Natural killer cell treated with Interleukin-12 subunit alpha and Interleukin-12 subunit beta and Interleukin-15 and Interleukin-18, amount 100 ng/mL, for 72 hours (primary cell): ENCODE measurements around the gene CLDND1. TPM values are rescaled to one million over a fixed set of nuclear protein-coding genes. Genes with fewer than 3 reads are reported as not detected.

Experiments used
- ATAC-seq, 2 donors: fragments of 150-1000 bp; cut with Tn5 transposase in 1 of 2; sonication (Bioruptor Pico), chemical (Tn5 transposase) in 1 of 2; 2 replicates each; pipeline ENCODE4 v1.10.0; 2021
- DNase-seq: peaks from one replicate; pipeline ENCODE4 v3.0.0; 2022; ENCODE audit warnings: low spot score
- H3K27ac Mint-ChIP-seq, 2 donors: 1 replicate in 1 of 2; 2 replicates in 1 of 2; pipeline ENCODE4 v1.8.0; 2022; ENCODE audit warnings: mixed read lengths in 2 of 2, mild to moderate bottlenecking in 1 of 2, moderate library complexity in 1 of 2
- H3K27me3 Mint-ChIP-seq, 2 donors: 1 replicate in 1 of 2; 2 replicates in 1 of 2; pipeline ENCODE4 v1.8.0; 2022; ENCODE audit warnings: mixed read lengths in 2 of 2
- H3K36me3 Mint-ChIP-seq: one replicate; pipeline ENCODE4 v1.8.0; 2022; ENCODE audit warnings: mixed read lengths
- H3K4me1 Mint-ChIP-seq, 2 donors: 1 replicate in 1 of 2; 2 replicates in 1 of 2; pipeline ENCODE4 v1.8.0; 2022; ENCODE audit warnings: low read depth in 2 of 2, mixed read lengths in 2 of 2, mild to moderate bottlenecking in 1 of 2
- H3K4me3 Mint-ChIP-seq: one replicate; pipeline ENCODE4 v1.8.0; 2022; ENCODE audit warnings: mixed read lengths
- H3K9me3 Mint-ChIP-seq: 2 replicates; pipeline ENCODE4 v1.8.0; 2022; ENCODE audit warnings: mixed read lengths
- total RNA-seq, 2 donors: library from RNA; stranded (reverse); gene quantifications; one replicate each; pipeline ENCODE4 v1.2.3, GENCODE V29; 2022

CLDND1 gene
- total RNA-seq, 2 donors from 2014 or later, result 352 to 548 TPM

DNA sequence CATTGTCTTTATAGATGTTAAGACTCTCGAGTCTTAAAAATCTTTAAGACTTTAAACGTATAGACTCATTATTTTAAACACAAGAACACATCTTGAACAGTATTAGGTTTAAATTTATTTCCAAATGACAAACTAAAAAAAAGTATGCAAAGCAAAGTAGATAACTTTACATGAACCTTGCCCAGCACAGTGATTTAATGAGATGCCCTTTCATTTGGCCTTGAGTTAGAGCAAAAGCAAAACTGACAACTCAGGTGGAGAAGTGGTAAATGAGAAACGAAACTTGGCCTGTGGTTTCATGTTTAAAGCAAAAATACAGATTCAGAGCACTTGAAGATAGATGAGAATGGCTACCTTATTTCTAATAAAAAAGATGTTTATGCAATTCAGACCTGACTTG is 17.6 kb upstream of the CLDND1 start:
- peak; percentile 63 to 78 for ATAC-seq
- no peak for DNase-seq
- no peaks in the 10 kb centered on the region for H3K27me3 Mint-ChIP-seq
- peak overlapping the region; percentile 79 for H3K4me3 Mint-ChIP-seq
- H3K9me3 Mint-ChIP-seq, result no peaks in the 10 kb centered on the region
- peak overlapping the region in 1 of 2 donors; percentile 74 for H3K27ac Mint-ChIP-seq
- no peaks in the 10 kb centered on the region for H3K36me3 Mint-ChIP-seq
- H3K4me1 Mint-ChIP-seq, result peaks cover 18 to 62% of the 10 kb centered on the region in 2 donors

DNA sequence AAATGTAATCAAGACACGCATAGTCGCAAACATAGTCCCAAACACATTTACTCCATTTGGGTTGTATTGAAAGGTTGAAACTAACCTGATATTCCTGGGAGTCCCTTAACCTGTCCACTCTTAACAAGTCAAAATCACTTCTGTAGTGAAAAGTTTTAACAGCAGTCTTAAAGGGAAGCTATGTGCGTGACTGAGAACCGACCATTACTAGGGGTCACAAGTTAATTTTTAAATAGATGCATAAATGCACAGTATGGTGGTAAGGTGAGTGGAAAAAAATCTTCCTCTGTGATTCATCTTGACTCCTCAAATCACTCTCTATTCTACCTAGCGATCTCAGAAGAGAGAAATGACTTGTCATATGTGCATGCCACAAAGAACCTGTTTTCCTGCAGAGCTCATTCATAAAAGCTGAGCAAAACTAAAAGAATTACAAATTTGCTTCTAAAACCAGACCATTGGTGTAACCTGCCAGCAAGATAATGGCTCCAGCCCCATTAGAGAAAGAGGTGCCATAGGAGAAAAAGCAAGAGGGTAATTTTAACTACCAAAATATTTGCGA is 13.8 kb upstream of the CLDND1 start:
- no peaks in the 10 kb centered on the region for H3K9me3 Mint-ChIP-seq
- ATAC-seq (peak; percentile 70 to 87), DNase-seq (no peak)
- peak overlapping the region; percentile 62 for H3K4me3 Mint-ChIP-seq
- no peaks in the 10 kb centered on the region for H3K36me3 Mint-ChIP-seq
- H3K27ac Mint-ChIP-seq, result peak overlapping the region; percentile 17 to 78
- no peaks in the 10 kb centered on the region for H3K27me3 Mint-ChIP-seq
- H3K4me1 Mint-ChIP-seq, result peaks cover 10 to 52% of the 10 kb centered on the region in 2 donors

DNA sequence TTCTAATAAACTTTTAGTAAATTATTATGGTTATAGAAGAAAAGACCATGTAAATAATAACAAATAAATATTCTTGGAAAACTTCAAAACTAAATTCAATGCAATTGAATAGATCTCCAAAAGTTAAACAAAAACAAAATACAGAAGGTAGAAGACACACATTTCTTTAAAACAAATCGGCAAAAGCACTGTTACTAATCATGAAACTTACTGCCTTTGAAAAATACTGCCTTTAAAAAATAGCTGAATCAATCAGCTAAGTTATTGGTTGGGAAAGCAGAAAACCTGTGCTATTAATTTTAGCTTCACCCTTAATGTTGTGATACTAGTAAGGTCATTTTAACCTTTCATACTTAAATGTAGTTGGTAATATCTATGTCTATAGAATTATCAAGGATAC is 12.0 kb upstream of the CLDND1 start:
- H3K9me3 Mint-ChIP-seq, result no peaks in the 10 kb centered on the region
- H3K27me3 Mint-ChIP-seq, result no peaks in the 10 kb centered on the region
- no peak overlapping the region for H3K27ac Mint-ChIP-seq
- DNase-seq (no peak), ATAC-seq (no peak)
- peaks cover 8 to 50% of the 10 kb centered on the region in 2 donors for H3K4me1 Mint-ChIP-seq
- peaks cover 6% of the 10 kb centered on the region for H3K36me3 Mint-ChIP-seq
- no peak overlapping the region for H3K4me3 Mint-ChIP-seq

DNA sequence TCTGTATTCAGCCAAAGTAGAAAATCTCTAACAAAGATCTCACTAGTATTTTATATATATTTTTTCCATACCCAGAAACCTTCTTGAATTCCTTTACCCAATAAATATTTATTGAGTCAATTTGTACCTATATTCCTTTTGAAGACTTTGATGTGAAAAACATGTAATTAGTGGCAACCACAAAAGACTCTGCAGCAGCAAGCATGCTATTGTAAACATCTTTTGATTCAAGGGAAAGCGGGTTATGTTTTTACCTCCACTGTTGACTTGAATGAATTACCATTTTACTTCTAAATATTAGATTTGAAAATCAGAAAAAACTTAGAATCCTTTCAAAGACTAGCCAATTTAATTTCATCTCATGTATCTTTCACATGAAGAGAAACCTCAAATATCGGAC is 11.5 kb upstream of the CLDND1 start:
- Mint-ChIP-seq H3K36me3 (peaks cover 6% of the 10 kb centered on the region), H3K27ac (peak overlapping the region in 1 of 2 donors; percentile 67), H3K4me3 (peak overlapping the region; percentile 55), H3K4me1 (peaks cover 7 to 48% of the 10 kb centered on the region in 2 donors), H3K9me3 (no peaks in the 10 kb centered on the region), H3K27me3 (no peaks in the 10 kb centered on the region)
- DNase-seq, result no peak
- no peak for ATAC-seq

DNA sequence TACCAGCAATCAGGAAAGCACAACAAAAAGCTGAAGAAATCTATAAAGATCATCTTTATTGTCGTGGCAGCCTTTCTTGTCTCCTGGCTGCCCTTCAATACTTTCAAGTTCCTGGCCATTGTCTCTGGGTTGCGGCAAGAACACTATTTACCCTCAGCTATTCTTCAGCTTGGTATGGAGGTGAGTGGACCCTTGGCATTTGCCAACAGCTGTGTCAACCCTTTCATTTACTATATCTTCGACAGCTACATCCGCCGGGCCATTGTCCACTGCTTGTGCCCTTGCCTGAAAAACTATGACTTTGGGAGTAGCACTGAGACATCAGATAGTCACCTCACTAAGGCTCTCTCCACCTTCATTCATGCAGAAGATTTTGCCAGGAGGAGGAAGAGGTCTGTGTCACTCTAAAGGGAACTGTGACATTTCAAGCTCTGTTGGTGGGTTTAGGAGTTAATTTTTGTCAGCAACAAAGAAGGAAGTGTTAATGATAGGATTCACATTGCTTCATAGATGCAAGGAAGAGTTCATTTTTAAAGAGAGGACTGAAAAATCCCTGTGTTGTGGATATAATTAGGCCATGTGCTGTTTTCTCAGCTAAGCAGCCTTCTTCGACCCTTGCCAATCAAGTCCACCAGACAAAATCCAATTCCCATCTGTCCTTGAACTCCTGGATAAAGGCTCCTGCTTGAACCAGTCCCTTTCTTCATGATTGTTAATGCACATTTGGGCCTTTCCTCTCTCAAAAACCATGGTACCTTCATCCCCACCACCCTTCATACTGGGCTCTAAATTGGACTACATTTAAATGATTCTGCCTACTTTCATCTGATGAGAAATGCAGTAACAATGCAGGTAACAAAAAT is 10.2 kb upstream of the CLDND1 start:
- H3K27me3 Mint-ChIP-seq, result no peaks in the 10 kb centered on the region
- H3K27ac Mint-ChIP-seq, result peak overlapping the region; percentile 35 to 67
- H3K36me3 Mint-ChIP-seq, result peaks cover 6% of the 10 kb centered on the region
- DNase-seq (no peak), ATAC-seq (no peak)
- H3K4me1 Mint-ChIP-seq, result peaks cover 2 to 37% of the 10 kb centered on the region in 2 donors
- no peaks in the 10 kb centered on the region for H3K9me3 Mint-ChIP-seq
- peak overlapping the region; percentile 55 for H3K4me3 Mint-ChIP-seq

DNA sequence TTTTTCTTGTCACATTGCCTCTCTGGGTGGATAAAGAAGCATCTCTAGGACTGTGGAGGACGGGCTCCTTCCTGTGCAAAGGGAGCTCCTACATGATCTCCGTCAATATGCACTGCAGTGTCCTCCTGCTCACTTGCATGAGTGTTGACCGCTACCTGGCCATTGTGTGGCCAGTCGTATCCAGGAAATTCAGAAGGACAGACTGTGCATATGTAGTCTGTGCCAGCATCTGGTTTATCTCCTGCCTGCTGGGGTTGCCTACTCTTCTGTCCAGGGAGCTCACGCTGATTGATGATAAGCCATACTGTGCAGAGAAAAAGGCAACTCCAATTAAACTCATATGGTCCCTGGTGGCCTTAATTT is 9.6 kb upstream of the CLDND1 start:
- no peaks in the 10 kb centered on the region for H3K9me3 Mint-ChIP-seq
- H3K4me3 Mint-ChIP-seq, result peak overlapping the region; percentile 55
- peaks cover 6% of the 10 kb centered on the region for H3K36me3 Mint-ChIP-seq
- no peaks in the 10 kb centered on the region for H3K27me3 Mint-ChIP-seq
- ATAC-seq, result peak in 1 of 2 donors; percentile 50
- no peak for DNase-seq
- peaks cover 2 to 36% of the 10 kb centered on the region in 2 donors for H3K4me1 Mint-ChIP-seq
- peak overlapping the region in 1 of 2 donors; percentile 67 for H3K27ac Mint-ChIP-seq

DNA sequence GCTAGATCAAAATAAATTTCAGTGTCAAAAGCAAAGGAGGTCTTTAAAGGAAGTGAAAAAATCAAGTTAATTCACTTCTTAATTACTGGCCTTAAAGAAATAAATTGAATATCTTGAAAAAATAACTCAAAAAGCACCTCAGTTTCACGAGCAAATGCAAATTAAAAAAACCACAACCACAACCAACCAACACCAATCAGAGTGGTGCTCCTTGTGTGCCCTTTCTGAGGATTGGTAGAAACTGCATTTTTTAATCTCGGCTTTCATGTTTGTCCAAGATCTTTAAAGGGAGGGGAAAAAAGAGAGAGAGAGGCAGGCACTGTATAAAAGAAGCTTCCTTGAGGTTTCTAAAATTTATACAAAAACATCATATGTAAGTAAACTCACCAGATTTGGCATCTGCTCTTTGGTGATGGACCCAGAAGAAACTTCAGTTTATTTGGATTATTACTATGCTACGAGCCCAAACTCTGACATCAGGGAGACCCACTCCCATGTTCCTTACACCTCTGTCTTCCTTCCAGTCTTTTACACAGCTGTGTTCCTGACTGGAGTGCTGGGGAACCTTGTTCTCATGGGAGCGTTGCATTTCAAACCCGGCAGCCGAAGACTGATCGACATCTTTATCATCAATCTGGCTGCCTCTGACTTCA is 9.0 kb upstream of the CLDND1 start, which contains the start of gene GPR15:
GPR15 (plus strand) TSS at position 357 of the 653 bp plus-strand sequence; CDS start at position 413, 56 bp downstream.
- no peaks in the 10 kb centered on the region for H3K27me3 Mint-ChIP-seq

DNA sequence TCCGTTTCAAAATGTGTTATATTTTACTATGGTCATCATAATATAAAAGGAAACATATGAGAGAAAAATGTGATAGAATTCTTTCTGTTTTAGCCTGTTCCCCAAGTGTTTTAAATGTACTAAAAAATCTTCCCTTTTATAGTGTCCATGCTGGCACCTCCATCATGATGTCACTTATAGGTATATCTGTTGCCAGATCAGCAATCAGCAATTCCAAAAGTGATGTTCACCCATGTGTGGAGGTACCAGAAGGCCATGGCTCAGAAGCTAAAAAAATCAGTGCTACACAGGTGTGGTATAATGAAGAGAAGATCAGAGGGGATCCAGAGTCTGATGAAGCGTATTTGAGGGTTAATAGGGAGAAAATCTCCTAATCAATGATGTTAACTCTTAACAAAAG is 8.0 kb upstream of the CLDND1 start:
- no peaks in the 10 kb centered on the region for H3K27me3 Mint-ChIP-seq
- peaks cover 5 to 28% of the 10 kb centered on the region in 2 donors for H3K4me1 Mint-ChIP-seq
- no peaks in the 10 kb centered on the region for H3K9me3 Mint-ChIP-seq
- peak overlapping the region in 1 of 2 donors; percentile 44 for H3K27ac Mint-ChIP-seq
- H3K4me3 Mint-ChIP-seq, result peak overlapping the region; percentile 55
- ATAC-seq (no peak), DNase-seq (no peak)
- H3K36me3 Mint-ChIP-seq, result peaks cover 6% of the 10 kb centered on the region

More for the DNA sequence above, 9.0 kb upstream of the CLDND1 start, which contains the start of gene GPR15:
- Mint-ChIP-seq H3K4me3 (peak within 1 kb of the TSS; percentile 55), H3K4me1 (peaks cover 2 to 31% of the 10 kb centered on the region in 2 donors), H3K27ac (peak within 1 kb of the TSS; percentile 39 to 67), H3K36me3 (peaks cover 6% of the 10 kb centered on the region), H3K9me3 (no peaks in the 10 kb centered on the region)
- ATAC-seq (no peak), DNase-seq (no peak)

DNA sequence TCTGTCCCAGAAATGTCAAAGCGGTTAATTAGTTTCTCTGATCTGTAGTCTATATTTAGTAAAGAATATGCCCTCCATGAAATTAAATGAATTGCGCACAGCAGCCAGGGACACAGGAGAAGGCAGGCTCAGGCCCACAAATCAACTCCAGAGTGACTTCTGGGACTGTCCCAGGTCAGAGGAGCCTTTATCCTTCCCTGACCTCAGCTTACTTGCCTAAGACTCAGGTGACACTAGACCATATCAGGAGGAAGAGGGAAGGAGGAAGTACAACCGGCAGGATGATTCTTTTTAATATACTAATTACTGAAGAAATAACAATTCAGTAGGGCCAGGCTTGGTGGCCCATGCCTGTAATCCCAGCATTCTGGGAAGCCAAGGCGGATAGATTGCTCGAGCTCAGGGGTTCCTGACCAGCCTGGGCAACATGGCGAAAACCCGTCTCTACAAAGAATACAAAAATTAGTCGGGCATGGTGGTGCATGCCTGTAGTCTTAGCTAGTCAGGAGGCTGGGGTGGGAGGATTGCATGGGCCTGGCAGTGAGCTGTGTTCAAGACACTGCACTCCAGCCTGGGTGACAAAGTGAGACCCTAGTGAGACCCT is 7.3 kb upstream of the CLDND1 start:
- peaks cover 8 to 36% of the 10 kb centered on the region in 2 donors for H3K4me1 Mint-ChIP-seq
- ATAC-seq (no peak), DNase-seq (no peak)
- H3K27ac Mint-ChIP-seq, result peak overlapping the region; percentile 15 to 44
- H3K27me3 Mint-ChIP-seq, result no peaks in the 10 kb centered on the region
- H3K36me3 Mint-ChIP-seq, result peaks cover 6% of the 10 kb centered on the region
- no peaks in the 10 kb centered on the region for H3K9me3 Mint-ChIP-seq
- peak overlapping the region; percentile 55 for H3K4me3 Mint-ChIP-seq

DNA sequence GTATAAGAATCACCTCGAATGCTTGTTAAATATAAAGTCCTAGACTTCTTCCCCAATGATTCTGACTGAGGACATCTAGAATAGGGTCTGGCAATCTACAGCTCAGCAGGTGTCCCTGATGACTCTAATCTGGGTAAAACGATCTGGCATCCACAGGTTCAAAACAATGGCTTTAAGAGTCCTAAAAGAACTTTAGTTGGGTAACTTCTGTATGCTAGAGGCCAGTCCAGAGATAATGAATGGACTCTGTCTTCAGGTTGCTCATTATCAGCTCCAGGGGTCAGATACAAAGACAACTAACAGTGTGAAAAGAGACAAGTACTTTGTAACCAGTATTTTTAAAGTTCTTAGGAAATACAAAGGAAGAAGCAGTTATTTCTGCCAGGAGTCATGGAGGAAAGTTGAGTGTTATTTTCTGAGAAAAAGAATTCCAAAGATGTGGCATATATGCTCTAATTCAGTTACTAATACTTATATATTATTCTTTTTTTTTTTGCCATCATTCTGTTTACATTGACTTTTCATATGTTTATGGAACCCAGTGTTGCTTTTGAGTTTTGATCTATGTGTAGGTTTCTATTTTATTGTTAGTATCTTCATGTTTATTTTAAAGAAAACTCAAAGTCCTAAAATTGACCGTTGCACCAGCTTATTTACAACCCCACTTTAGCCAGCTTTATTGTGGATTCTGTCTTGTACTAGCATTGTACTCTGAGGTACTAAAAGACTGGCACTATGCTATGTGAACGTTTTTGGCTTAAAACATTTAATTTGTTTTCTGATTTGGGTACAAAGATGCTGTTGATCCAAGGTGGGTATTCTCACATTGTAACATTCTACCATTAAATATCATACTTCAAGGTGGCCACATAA is 6.0 kb upstream of the CLDND1 start:
- peaks cover 6% of the 10 kb centered on the region for H3K36me3 Mint-ChIP-seq
- DNase-seq (no peak), ATAC-seq (no peak)
- H3K27me3 Mint-ChIP-seq, result no peaks in the 10 kb centered on the region
- peaks cover 15 to 44% of the 10 kb centered on the region in 2 donors for H3K4me1 Mint-ChIP-seq
- peak overlapping the region in 1 of 2 donors; percentile 32 for H3K27ac Mint-ChIP-seq
- peak overlapping the region; percentile 35 for H3K4me3 Mint-ChIP-seq
- no peaks in the 10 kb centered on the region for H3K9me3 Mint-ChIP-seq

DNA sequence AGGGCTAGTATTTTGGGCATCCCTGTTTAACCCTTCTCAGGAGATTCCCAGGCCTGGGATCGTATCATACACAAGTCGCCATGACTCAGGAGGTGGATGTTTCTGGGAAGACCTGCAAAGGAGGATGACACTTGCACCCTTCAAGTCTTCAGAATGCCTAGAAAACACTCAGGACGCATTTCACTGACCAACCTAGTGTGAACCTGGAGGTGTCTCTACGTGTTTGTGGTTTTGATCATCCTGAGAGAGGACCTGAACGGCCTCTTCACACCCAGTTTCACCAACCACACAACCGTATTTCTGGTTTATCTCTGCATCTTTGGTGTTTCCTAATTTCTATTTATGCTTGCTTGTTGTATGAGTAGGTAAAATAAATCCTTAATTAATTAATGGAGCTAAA is 2.8 kb upstream of the CLDND1 start:
- peak overlapping the region; percentile 80 to 81 for H3K27ac Mint-ChIP-seq
- ATAC-seq (no peak), DNase-seq (no peak)
- peaks cover 19% of the 10 kb centered on the region for H3K36me3 Mint-ChIP-seq
- H3K4me1 Mint-ChIP-seq, result peaks cover 33 to 44% of the 10 kb centered on the region in 2 donors
- H3K9me3 Mint-ChIP-seq, result no peaks in the 10 kb centered on the region
- peak overlapping the region; percentile 76 for H3K4me3 Mint-ChIP-seq
- no peaks in the 10 kb centered on the region for H3K27me3 Mint-ChIP-seq

DNA sequence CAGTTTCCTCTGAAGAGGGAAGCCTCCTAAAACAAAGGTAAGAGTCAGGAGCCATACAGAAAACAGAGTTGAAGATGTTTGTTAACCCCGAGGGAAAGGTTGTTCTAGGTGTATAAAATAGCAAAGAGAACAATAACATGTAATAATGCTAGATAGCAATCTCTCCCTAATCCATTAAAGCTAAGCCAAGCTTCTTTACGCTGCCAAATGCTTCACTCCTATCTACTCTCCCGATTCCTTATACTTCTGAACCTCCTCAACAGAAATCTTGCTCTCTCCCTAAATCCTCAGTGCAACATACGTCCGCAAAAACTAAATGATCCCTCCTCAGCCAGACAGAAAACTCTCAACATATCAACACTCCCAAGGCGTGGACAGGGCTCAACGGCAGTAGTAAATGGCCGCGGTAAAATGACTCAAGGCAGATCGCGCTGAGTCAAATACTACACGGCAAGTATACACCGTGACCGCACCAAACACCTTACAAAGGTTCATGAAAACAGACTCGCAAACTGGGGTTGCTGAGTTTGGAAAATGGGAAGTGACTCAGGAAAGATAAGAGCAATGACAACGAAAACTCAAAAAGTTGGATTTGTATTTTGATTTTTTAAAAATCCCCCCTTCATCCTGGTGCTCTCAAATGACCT is 682 bp downstream of the CLDND1 start:
- Mint-ChIP-seq H3K36me3 (peaks cover 45% of the 10 kb centered on the region), H3K27me3 (no peaks in the 10 kb centered on the region), H3K4me1 (peaks cover 54 to 72% of the 10 kb centered on the region in 2 donors), H3K9me3 (no peaks in the 10 kb centered on the region), H3K4me3 (peak overlapping the region; percentile 92), H3K27ac (peak overlapping the region; percentile 80 to 81)
- peak; percentile 60 to 75 for ATAC-seq
- no peak for DNase-seq
